ENCODE data around the gene PICK1.
"Not testable (repeated sequence)": the region's sequence is repeated elsewhere in the genome, so short reads cannot be mapped to it uniquely, and the experiment has no call there.

Gene PICK1

DNA sequence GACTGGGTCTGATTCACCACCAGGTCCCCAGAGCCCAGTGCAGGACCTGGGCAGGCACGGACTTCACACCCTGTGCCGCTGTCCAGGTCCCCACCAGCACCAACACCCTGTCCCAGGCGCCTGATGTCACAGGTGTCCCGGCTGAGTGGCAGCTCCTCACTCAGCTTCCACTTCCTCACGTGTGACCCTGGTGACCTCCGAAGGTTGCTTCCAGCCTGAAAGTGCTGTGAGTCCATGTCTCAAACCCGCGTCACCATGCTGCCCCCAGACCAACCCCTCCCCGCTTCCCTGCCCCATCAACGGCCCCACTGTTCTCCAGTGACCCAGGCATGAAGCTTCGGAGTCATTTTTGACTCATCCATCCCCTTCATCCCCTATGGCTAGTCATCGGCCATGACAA is 25.7 kb upstream of the PICK1 start:
- DNase-seq = peak; percentile 25

DNA sequence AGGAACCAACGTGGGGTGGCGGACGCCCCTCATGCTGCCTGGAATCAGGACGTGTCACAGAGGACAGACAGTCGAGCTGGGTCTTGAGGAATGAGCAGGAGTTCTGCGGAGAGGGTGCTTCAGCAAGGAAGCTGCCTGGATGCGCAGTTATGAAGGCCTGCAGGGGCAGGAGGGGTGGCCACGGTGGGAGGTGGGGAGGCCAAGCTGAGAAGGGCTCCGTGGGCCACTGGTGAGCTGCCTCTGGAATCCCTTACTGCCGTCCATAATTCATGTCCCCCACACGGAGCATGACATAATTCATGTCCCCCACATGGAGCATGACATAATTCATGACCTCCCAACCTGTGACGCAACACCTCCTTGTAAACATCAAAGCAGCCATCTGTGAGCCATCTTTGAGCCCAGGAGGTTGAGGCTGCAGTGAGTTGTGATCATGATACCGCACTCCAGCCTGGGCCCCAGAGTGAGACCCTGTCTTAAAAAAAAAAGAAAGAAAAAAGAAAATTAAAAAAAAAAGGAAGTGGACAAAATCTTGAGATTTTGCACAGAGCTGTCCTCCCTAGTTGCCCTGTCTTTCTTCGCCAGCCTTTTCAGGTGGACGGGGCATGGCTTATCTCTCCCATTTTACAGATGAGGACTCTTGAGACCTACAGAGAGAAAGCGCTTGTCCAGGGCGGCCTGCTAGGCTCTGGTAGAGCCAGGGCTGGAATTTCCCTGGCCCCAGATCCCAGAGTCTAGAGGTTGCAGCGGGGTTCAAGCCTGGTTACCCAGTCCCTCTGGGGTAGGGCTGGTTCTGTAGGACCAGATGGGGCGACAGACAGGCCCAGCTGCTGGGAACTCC is 24.3 kb upstream of the PICK1 start:
- DNase-seq = no peak

DNA sequence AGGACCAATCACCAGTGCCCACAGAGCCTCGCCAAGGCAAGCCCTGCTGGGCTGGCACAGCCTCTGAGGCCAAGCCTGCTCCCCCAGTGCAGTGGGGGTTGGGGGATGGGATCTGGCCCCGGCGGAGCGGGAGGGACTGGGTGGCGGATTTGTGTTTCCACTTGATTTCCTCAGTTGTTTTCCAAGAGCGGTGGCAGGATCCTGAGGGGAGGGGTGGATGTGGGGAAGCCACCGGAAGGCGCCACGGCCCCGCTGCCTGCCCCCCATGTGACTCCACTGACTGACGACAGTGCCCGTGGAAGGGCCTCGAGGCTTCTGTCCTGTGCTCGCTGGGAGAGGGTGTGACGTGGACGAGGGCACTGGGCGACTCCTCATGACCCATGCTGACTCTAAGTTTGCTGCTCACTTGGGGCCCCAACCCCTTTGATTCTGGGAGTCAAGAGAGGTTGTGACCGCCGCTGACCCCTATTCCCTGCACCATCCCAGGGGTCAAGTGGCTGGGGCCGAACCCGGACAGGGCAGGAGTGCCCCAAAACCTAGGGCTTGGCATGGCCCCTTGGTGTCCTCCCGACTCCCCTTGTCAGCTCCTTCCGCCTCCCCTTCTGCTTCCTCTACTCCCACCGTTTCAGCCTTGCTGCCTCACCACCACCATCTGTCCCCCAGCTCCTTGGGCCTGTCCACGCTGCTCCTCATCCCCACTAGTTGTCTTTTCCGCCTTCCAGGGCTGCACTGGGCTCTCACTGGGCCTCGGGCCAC is 23.5 kb upstream of the PICK1 start:
- DNase-seq = no peak

GRCh38 chr22:38034278-38034882 is 22.8 kb upstream of the PICK1 start:
- DNase-seq = no peak

DNA sequence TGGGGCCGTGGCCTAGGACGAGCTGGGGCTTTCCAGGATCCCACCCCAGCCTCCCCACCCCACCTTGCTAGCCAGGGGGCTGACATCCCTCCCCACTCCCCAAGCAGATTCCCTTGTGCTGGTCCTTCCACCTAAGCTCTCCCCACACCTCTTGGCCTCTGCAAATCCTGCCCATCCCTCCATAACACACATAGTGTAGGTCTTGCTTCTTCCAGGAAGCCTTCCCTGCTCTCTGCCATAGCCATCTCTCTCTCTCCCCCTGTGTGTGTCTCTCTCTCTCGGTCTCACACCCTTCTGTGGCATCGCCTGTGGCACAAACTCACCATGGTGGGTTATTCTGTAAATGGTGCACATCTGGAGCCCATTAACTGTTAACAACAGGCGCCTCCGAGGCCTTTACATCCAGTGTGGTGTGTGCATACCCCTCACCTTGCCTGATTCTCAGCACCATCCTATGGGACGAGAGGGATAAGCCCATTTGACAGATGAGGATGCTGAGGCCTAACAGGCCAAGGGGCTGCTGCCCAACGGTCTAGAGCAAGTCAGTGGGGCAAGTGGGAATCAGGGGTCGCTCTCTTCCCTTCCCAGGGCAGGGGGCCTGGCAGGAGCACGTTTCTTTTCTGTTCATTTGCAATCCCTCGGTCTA is 22.2 kb upstream of the PICK1 start:
- no peak for DNase-seq

DNA sequence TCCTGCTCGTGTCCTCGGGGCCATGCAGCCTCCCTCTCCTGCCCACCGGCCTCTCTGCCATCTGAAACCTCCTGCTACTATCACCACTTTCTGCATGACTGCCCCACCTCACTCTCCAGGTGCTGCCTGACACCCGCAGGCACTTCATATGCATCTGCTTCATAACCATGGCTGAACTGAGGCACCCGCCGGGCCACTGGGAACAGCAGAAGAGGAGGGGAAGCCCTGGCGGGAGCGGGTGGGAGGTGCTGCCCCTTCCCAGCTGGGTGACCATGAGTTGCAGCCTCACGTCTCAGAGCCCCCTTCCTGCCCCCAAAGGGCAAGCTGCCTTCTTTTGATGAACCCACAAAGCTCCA is 21.7 kb upstream of the PICK1 start:
- DNase-seq = no peak

GRCh38 chr22:38036392-38037062 is 20.7 kb upstream of the PICK1 start:
- DNase-seq = no peak

DNA sequence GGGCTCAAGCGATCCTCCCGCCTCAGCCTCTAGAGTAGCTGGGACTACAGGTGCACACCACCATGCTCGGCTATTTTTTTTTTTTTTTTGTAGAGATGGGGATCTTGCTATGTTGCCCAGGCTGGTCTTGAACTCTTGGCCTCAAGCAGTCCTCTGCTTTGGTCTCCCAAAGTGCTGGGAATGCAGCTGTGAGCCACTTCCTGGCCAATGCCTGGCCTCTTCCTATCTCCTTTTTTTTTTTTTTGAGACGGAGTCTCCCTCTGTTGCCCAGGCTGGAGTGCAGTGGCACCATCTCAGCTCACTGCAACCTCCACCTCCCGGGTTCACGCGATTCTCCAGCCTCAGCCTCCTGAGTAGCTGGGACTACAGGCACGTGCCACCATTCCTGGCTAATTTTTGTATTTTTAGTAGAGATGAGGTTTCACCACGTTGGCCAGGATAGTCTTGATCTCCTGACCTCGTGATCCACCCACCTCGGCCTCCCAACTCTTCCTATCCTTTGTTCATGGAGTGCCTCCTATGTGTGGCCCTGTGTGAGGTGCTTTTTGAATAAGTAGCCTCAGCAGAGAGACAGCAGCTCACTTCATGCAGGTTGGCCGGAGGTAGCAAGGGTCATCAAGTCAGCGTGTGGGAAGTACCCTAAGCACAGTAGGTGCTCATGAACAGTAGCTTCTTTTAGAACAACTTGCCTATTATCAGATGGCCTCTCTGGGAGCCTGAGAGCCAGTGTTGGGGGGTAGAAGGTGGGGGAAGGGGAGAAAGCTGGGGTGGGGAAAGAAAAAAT is 19.6 kb upstream of the PICK1 start:
- not testable (repeated sequence) for DNase-seq

DNA sequence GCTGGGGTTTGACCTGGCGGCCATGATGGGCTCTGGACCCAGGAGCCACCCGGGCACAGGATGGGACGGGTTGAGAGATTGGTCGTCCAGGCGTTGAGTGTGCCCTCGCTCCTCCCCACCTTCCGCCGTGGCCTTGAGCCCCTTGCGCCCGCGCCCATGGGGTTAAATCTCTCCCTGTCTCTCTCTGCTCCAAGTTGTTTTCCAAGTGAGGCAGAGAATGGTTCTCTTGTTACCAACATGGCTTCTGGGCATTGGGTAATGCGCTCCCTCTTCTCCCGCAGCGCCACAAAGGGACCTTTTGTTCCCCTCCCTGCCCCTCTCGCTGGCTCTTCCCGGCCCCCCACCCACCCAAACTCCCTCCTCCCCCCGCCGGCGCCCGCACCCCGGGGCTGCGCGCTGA is 18.8 kb upstream of the PICK1 start:
- DNase-seq = no peak

- no peak for DNase-seq
Observed at GRCh38 chr22:38038890-38039812, 18.1 kb upstream of the PICK1 start.

GRCh38 chr22:38040953-38041759 is 16.0 kb upstream of the PICK1 start:
- no peak for DNase-seq

DNA sequence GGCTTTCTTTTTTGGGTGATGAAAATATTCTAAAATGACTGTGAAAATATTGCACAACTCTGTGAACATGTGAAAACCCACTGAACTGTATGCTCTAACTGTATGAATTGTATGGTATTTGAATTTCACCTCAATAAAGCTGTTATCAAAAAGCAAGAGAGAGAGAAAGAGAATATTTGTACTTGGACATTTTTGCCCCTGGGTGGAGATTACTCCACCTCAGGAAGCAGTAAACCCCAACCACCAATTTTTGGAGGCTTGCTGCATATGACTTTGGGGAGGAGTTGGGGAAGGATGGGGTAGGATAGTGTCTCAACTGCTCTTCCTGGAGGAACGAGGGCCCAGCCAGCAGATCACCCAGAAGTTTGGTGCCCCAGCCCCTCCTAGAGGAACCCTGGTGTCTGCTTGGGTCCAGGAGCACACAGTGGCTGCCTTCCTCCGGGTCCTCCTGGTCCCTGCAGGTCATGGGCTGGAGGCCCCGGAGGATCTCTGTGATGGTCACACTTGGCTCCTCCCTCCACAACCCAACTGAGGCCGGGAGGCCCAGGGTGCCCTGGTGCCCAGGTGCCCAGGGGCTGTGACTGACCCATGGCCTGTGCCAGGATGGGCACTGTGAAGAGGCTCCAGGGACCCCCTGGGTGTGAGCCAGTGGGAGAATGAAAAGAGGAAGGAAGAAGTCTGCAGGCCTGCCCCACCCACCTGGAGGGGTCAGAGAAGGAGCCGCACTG is 15.3 kb upstream of the PICK1 start:
- no peak for DNase-seq

GRCh38 chr22:38042488-38042790 is 14.8 kb upstream of the PICK1 start:
- no peak for DNase-seq

DNA sequence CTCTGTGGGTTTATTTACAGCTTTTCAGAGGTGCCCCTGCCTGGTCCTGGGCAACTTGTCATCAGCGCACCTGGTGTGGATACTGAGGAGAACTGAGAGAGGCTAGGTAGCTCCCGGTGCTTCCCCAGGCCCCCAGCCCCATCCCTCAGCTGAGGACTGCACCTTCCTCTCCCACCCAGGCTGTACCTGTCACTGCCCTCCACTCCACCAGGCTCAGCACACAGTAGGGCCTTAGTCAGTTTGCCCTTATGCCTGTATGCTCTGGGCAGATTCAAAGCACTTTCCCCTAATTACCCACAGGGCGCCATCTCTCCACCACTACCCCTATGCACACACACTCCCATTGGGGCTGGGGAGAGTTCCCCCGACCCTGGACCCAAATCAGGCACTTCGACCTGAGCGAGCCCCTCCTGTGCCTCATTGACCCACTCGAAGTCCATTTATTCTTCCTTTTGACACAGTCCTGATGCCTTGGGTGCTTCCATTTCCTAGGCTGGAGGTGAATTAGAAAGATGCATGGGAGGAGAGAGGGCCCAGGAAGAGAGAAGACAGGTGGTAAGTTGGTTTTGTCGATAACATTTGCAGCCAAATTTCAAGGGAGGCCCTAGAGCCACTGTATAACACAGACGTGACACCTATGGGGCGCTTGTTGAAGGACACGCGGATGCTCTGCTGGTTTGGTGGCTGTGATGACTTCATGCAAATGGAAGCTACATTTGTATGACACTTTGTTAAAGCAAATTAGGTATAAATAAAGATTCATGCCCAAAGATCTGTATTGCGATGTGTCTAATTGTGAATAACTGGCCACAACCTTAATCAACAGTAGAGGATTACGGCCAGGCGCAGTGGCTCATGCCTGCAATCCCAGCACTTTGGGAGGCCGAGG is 13.8 kb upstream of the PICK1 start:
- no peak for DNase-seq

GRCh38 chr22:38046070-38046748 is 11.0 kb upstream of the PICK1 start:
- DNase-seq = no peak

- DNase-seq = no peak
Observed at GRCh38 chr22:38049812-38050619, 7.2 kb upstream of the PICK1 start.

DNA sequence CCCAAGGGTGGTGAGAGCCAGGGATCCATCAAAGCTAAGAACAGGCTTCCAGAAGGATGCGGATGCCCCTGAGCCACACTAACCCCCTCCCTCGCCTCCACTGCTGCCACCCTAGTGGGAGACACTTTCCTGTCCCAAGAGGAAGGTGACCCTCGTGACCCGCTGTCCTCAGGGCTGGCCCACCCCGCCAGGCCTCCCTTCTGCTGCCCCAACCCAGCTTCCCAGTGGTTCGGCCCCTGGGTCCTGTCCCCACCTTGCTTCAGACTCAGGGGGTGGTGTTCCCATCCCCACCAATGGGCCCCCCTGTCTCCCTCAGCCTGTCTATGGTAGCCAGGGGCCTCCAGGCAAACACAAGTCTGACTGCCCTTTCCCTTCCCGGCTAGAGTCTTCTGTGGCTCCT is 6.5 kb upstream of the PICK1 start:
- no peak for DNase-seq
